IPS-18c (cell line): ENCODE results near the gene PPM1F.
"Not testable (repeated sequence)": the region's sequence is repeated elsewhere in the genome, so short reads cannot be mapped to it uniquely, and the experiment has no call there.

ENCODE experiments used
- H3K4me3 ChIP-seq: 2 replicates; pipeline ENCODE4 v1.7.0; 2013; ENCODE audit warnings: low read depth, mild to moderate bottlenecking, low read length, moderate library complexity; ENCODE audit not compliant: insufficient read depth
- H3K9me3 ChIP-seq: one replicate; pipeline ENCODE4 v1.6.1; 2013; ENCODE audit warnings: mild to moderate bottlenecking, low read length, moderate library complexity; ENCODE audit not compliant: control insufficient read depth, insufficient read depth

PPM1F gene

GRCh38 chr22:21896275-21896674 is 56.4 kb downstream of the PPM1F start:
- not testable (repeated sequence) for H3K4me3 ChIP-seq, H3K9me3 ChIP-seq

GRCh38 chr22:21894799-21895198 is 57.8 kb downstream of the PPM1F start:
- H3K4me3 ChIP-seq, result no peak overlapping the region
- no peaks in the 10 kb centered on the region for H3K9me3 ChIP-seq

- H3K4me3 ChIP-seq, result no peak overlapping the region
These were observed 63.2 kb downstream of the PPM1F start for GRCh38 chr22:21889251-21889990.

GRCh38 chr22:21887841-21888240 is 64.8 kb downstream of the PPM1F start:
- Histone ChIP-seq H3K4me3 (no peak overlapping the region), H3K9me3 (no peaks in the 10 kb centered on the region)

More at GRCh38 chr22:21889251-21889990, 63.2 kb downstream of the PPM1F start:
- H3K9me3 ChIP-seq, result no peaks in the 10 kb centered on the region

- not testable (repeated sequence) for H3K9me3 ChIP-seq, H3K4me3 ChIP-seq
These were observed 68.7 kb downstream of the PPM1F start for GRCh38 chr22:21883930-21884329.

- not testable (repeated sequence) for H3K4me3 ChIP-seq, H3K9me3 ChIP-seq
These were observed 69.8 kb downstream of the PPM1F start for GRCh38 chr22:21882754-21883333.

- Histone ChIP-seq H3K4me3 (no peak overlapping the region), H3K9me3 (no peaks in the 10 kb centered on the region)
These were observed 70.6 kb downstream of the PPM1F start for GRCh38 chr22:21881841-21882753.

GRCh38 chr22:21876486-21877176 is 76.0 kb downstream of the PPM1F start:
- Histone ChIP-seq H3K9me3 (no peaks in the 10 kb centered on the region), H3K4me3 (no peak overlapping the region)

- H3K9me3 ChIP-seq, H3K4me3 ChIP-seq: not testable (repeated sequence)
These were observed 77.7 kb downstream of the PPM1F start for GRCh38 chr22:21874953-21875352.

GRCh38 chr22:21873619-21874018 is 79.0 kb downstream of the PPM1F start:
- Histone ChIP-seq H3K9me3 (no peaks in the 10 kb centered on the region), H3K4me3 (no peak overlapping the region)

- H3K9me3 ChIP-seq, H3K4me3 ChIP-seq: not testable (repeated sequence)
These were observed 79.9 kb downstream of the PPM1F start for GRCh38 chr22:21872741-21873140.
